NCI-H524 treated with DMSO at 0.1 percent for 48 hours (cell line): ENCODE results near the gene NEK2.
"Not testable (repeated sequence)": the region's sequence is repeated elsewhere in the genome, so short reads cannot be mapped to it uniquely, and the experiment has no call there.

Experiments
- DNase-seq: peaks from one replicate; lab custom pipeline; 2025; lab: John Stamatoyannopoulos, UW

Gene NEK2

GRCh38 chr1:211695135-211695816 is 19.9 kb upstream of the NEK2 start:
- DNase-seq, result no peak

GRCh38 chr1:211693911-211694310 is 18.5 kb upstream of the NEK2 start:
- not testable (repeated sequence) for DNase-seq

- no peak for DNase-seq
These were observed 13.0 kb upstream of the NEK2 start for GRCh38 chr1:211688421-211688820.

GRCh38 chr1:211687462-211688215 is 12.2 kb upstream of the NEK2 start:
- DNase-seq, result no peak

- DNase-seq, result no peak
These were observed 10.4 kb upstream of the NEK2 start for GRCh38 chr1:211685823-211686222.

- peak; percentile 72 for DNase-seq
These were observed 9.4 kb upstream of the NEK2 start for GRCh38 chr1:211684791-211685190.

GRCh38 chr1:211684331-211684730 is 8.9 kb upstream of the NEK2 start:
- DNase-seq, result no peak

GRCh38 chr1:211683396-211684297 is 8.2 kb upstream of the NEK2 start:
- peak; percentile 63 for DNase-seq

GRCh38 chr1:211682186-211682585 is 6.8 kb upstream of the NEK2 start:
- DNase-seq, result not testable (repeated sequence)

GRCh38 chr1:211680752-211681327 is 5.4 kb upstream of the NEK2 start:
- peak; percentile 58 for DNase-seq

- no peak for DNase-seq
These were observed 2.2 kb upstream of the NEK2 start for GRCh38 chr1:211677659-211678058.

- DNase-seq, result no peak
These were observed 1.3 kb upstream of the NEK2 start for GRCh38 chr1:211676761-211677160.

GRCh38 chr1:211676106-211676583 is 724 bp upstream of the NEK2 start:
- no peak for DNase-seq

GRCh38 chr1:211667065-211667617 is 8.3 kb downstream of the NEK2 start:
- DNase-seq, result no peak

- DNase-seq, result no peak
These were observed 14.7 kb downstream of the NEK2 start for GRCh38 chr1:211660718-211661222.

GRCh38 chr1:211656728-211657127 is 18.7 kb downstream of the NEK2 start:
- no peak for DNase-seq

GRCh38 chr1:211654838-211655787 is 20.3 kb downstream of the NEK2 start:
- peak; percentile 10 for DNase-seq

GRCh38 chr1:211653959-211654496 is 21.4 kb downstream of the NEK2 start:
- no peak for DNase-seq

GRCh38 chr1:211653293-211653692 is 22.1 kb downstream of the NEK2 start:
- no peak for DNase-seq

- DNase-seq, result no peak
These were observed 23.1 kb downstream of the NEK2 start for GRCh38 chr1:211652371-211652770.
